ENCODE data around the gene CADM1.

DNA sequence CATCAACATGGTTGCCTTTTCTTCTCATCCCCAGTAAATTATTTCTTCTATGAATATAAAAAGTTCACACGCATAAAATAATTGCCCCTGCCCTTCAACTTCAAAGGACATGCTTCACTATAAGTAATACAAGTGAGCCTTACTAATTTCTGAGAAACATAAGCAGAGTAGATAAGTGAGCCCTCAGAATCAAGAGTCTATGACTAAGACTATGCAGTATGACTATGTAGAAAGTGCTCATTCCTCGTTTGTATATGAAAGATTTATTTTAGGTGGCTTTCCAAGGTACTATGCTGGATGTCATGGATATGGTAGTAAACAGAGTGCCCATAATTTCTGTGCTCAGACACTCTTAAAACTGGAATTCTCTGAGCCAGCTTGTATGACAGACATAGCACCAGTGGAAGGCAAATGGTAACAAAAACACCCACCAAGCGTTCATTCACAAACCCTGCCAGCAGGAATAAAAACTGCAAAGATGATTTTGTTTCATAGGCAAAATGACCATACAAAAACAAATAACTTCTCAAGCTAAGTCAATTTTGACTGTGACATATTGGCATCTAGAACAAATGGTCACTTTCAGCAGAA, 189.8 kb downstream of the CADM1 start:
- TF ChIP-seq CTCF (IDR thresholded peaks at IDR 0.05; ENCODE audit: borderline replicate concordance, extremely low read depth, low read length, poor library complexity, severe bottlenecking): no peak
- TF ChIP-seq EZH2 (IDR thresholded peaks at IDR 0.05; ENCODE audit: borderline replicate concordance, low read depth, low read length, severe bottlenecking): no peak

Data from DND-41 (cell line).